GM12873 (cell line): ENCODE measurements around the gene SEC14L1.

Experiments used
- TF ChIP-seq, protein P1 (sequence below): IDR thresholded peaks from 2 replicates; pipeline ENCODE4 v1.5.1; 2012; ENCODE audit warnings: low read depth, mild to moderate bottlenecking, moderate library complexity, low read length, control low read depth; ENCODE audit not compliant: insufficient read depth; ENCODE audit errors: missing control alignments

SEC14L1 gene

DNA sequence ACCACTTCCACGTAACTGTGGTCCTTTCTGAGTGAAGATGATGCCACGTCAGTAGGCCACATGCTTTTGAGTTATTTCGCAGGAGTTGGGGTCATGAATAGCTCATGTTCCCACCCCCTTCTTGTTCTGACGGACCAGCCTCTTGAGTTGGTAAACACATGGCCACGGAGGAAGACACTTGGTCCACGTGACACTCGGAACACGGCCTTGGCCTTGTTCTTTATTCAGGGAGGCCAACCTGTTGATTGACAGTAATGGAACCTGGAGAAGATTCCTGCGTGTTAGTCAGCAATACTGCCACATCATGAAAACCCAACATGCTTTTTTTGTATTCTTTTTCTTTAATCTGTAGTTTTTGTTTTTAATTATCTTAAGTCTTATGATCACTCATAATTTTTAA is 56.3 kb downstream of the SEC14L1 start:
- TF ChIP-seq, protein P1, sequence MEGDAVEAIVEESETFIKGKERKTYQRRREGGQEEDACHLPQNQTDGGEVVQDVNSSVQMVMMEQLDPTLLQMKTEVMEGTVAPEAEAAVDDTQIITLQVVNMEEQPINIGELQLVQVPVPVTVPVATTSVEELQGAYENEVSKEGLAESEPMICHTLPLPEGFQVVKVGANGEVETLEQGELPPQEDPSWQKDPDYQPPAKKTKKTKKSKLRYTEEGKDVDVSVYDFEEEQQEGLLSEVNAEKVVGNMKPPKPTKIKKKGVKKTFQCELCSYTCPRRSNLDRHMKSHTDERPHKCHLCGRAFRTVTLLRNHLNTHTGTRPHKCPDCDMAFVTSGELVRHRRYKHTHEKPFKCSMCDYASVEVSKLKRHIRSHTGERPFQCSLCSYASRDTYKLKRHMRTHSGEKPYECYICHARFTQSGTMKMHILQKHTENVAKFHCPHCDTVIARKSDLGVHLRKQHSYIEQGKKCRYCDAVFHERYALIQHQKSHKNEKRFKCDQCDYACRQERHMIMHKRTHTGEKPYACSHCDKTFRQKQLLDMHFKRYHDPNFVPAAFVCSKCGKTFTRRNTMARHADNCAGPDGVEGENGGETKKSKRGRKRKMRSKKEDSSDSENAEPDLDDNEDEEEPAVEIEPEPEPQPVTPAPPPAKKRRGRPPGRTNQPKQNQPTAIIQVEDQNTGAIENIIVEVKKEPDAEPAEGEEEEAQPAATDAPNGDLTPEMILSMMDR: no peak

DNA sequence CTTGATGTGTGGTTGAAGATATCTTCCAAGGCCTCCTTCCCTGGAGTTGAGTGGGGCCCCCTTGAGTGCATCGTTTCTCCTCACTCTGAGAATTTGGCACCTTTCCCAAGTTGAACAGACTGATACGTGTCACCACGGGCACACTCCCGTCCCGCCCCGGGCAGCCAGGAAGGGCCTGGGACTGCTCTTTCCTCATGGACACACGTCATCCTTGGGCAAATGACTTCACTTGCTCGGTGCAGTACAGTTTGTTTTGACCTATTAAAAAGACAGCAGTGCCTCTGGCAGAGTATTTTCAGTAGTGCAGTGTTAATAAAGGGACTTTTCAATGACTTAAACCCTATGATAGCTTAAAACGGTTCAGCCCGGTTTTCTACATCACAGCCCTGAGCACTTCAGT is 59.9 kb downstream of the SEC14L1 start:
- TF ChIP-seq, protein P1: no peak

DNA sequence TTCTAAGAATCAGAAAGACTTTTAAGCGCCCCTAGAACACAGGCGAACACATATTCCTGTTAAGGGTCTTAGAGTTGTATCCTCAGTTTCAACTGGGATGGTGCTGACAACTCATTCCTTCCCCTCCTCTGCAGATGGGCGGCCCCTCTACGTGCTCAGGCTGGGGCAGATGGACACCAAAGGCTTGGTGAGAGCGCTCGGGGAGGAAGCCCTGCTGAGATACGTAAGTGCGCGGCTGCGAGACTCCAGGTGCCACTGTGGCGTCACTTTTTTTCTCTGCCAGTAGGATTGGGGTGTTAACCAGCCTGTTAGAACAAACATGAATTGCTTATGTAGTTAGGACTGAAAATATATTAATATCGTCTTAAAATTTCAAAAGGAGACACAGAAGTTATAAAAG is 62.7 kb downstream of the SEC14L1 start:
- TF ChIP-seq, protein P1: no peak

DNA sequence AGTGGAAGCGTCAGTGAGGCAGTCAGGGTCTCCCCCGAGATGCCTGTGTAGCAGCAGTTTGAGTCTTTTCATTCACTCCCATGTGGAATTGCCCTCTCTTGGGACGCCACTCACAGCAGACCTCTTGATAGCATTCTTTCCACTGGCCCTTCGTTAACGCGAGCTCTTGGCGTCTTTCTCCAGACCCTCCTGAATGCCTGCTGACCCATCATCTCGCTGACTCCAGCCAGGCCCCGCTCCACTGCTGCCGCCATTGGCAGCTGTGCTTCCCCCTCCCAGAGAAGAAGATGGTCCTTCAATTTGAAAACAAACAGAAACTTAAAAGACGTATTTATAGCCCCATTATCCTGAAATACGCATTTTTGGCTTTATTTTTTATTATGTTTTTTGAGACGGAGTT is 63.1 kb downstream of the SEC14L1 start:
- TF ChIP-seq, protein P1: no peak

DNA sequence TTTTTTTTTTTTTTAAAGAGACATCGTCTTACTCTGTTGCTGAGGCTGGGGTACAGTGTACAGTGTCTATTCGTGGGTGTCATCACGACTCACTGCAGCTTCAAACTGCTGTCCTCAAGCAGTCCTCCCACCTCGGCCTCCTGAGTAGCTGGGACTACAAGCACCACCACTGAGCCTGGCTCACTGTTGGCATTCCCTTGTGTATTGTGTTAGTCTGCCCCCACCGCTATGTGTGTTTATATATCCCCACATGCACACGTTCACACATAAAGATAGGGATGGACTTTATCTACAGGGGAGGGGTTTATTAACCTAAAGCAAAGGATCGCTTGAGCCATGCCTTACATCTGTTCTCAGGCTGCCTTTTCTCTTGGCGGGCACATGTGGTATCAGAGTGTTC is 63.8 kb downstream of the SEC14L1 start:
- TF ChIP-seq, protein P1: no peak

DNA sequence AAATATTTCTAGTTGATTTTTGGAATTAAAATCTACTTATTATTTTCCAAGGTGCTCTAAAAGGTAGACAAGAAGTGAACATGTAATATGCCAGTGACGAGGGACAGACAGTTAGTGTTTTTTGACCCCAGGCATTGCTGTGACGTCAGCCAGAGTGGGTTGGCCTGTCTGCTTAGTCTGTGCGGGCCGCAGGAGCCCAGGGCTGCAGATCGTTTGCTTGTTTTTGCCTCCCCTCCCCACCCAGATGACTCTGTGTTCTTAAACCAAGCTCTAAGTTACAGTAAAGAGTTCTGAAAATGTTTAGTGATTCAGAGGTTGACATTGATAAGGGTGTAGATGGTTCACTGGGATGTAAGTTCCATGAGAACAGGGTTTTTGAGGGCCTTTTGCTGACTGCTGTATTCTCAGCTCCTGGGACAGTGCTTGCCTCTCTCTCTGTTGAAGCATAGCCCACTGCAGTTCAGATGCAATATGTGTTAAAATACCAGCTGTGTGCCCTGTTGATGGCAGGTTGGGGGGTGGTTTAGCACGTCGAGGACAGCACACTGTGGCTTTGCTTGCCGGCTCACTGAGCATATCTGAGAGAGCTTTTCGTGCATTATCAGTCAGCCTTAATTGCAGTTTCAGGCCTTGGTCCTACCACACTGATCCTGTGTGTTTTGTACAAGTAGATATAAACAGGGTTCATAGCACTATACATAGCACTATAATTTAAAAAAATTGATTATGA is 64.8 kb downstream of the SEC14L1 start:
- TF ChIP-seq, protein P1: no peak

DNA sequence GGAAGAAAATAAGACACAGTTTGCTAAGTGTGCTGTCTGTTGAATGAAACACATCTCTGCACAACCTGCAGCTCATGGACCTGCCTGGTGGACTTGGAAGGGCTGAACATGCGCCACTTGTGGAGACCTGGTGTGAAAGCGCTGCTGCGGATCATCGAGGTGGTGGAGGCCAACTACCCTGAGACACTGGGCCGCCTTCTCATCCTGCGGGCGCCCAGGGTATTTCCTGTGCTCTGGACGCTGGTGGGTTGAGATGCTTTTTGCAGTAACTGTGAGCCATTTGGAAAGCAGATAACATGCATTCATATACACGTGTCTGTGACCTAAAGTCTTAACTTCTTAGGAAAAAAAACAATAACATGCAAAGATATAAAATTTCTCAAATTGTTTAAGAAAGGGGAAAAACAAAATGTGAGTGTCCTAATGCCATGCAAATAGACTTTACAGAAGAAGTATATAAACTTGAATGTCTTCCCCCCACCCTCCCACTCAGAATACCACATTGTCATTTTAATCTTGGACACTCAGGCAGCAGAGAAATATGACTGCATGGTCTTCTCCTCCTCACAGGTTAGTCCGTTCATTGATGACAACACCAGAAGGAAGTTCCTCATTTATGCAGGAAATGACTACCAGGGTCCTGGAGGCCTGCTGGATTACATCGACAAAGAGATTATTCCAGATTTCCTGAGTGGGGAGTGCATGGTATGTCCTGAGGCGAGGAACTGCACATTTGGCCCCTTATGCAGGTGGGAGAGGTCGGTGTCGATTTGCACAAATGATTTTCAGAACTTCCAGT is 65.6 kb downstream of the SEC14L1 start:
- TF ChIP-seq, protein P1: no peak
